IPS DF 4.7 (cell line): ENCODE measurements around the gene PSMD4.

Source experiments
- DNase-seq: peaks from one replicate; pipeline ENCODE4 v3.0.0-alpha.2; 2013; ENCODE audit warnings: low spot score; ENCODE audit errors: extremely low read depth

PSMD4 gene

GRCh38 chr1:151294742-151295462 lies 40.4 kb downstream of the PSMD4 start:
- DNase-seq = no peak

DNA sequence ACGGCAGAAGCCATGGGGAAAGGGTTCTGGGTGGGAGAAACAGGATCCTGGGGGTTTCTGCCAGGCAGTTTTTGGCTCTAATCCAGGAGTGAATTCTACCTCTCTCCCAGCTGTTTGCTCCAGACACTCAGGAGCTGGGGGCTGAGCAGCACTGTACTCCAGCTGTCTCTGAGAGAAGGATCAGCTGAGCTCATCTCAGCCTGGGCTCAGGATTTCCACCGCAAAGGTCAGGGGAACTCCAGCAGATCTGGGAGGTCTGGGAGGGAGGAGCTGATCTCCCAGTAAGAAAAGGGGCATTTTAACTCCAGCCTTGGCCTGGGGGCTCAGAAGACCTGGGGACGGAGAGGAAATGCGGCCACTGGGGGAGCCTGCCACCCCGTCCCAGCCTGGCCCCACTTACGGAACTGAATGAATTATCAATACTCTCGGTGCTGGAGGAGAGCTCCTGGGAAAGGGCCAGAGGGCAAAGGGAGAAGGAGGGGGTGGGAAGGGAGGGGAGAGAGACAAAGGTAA lies 55.3 kb downstream of the PSMD4 start:
- no peak for DNase-seq

- DNase-seq = no peak
Observed at GRCh38 chr1:151311011-151311410, 56.5 kb downstream of the PSMD4 start.

GRCh38 chr1:151311589-151312331 lies 57.2 kb downstream of the PSMD4 start:
- no peak for DNase-seq

GRCh38 chr1:151312411-151312810 lies 57.9 kb downstream of the PSMD4 start:
- no peak for DNase-seq

DNA sequence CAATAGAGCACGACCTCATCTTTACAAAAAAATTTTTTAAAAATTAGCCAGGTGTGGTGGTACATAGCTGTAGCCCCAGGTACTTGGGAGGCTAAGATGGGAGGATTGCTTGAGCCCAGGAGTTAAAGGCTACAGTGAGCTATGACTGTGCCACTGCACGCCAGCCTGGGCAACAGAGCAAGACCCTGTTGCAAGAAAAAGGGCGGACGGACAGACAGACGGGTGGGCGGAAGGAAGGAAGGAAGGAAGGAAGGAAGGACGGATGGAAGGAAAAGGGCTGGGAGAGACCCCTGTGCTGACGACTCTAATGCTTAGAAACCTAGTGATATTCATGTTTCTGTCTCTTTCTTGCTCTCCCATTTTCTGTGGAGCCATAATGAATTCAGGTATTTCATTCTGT lies 58.3 kb downstream of the PSMD4 start:
- no peak for DNase-seq

DNA sequence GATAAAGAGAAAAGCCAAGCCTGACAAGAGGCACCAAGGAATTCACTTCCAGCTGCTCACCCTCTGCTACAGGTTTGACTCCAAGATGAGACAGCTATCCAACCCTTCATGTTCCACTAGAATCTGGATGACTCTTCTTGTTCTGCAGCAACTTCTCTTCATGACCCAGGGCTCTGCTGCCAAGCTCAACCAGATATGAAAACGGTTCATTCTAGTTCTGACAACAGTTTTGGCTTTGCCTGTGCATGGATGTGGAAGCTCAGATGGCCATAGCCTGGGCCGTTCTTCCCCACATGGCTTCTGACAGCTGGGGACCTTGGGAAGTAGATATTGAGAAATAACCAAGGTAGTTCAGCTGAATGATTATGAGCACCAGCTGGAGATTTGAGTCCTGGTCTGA lies 59.0 kb downstream of the PSMD4 start:
- no peak for DNase-seq

- no peak for DNase-seq
Observed at GRCh38 chr1:151314137-151314875, 59.8 kb downstream of the PSMD4 start.

DNA sequence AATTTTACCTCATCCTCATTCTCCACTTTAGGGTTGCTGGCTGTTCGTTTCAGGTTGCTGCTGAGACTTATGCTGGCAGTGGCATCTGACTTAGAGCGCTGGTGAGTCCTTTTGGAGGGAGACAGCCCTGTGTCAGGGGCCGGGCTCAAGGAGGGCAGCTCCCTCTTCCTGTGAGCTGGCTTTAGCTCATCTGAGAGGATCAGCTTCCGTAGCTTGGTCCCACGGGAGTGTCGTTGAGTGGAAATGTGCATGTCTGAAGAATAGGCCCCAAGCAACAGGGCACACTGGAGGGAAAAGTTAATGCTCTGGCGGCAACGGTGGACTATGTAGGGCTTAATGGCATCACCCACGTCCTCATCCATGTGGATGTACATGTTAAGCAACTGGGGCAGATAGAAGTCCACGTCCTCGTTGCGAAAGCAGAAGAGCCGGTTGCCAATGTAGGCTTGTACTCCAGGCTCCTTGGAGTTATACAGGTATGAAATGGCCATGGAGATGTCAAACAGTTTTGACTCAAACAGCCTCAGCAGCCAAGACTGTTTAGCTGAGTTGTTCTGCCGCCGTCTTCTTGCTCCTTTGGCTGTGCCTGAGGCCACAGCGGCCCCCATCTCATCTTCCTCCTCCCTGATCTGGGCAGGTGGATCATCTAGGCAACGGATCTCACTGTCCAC lies 61.2 kb downstream of the PSMD4 start:
- no peak for DNase-seq
